Measurements from ENCODE around the gene SNX13. TPM values are rescaled to one million over a fixed set of nuclear protein-coding genes. Genes with fewer than 3 reads are reported as not detected.
"Not testable (repeated sequence)": the region's sequence is repeated elsewhere in the genome, so short reads cannot be mapped to it uniquely, and the experiment has no call there.

SNX13 gene
- total and polyA plus RNA-seq, 11 donors = 8.5 to 59.6 (median 48.9) TPM

DNA sequence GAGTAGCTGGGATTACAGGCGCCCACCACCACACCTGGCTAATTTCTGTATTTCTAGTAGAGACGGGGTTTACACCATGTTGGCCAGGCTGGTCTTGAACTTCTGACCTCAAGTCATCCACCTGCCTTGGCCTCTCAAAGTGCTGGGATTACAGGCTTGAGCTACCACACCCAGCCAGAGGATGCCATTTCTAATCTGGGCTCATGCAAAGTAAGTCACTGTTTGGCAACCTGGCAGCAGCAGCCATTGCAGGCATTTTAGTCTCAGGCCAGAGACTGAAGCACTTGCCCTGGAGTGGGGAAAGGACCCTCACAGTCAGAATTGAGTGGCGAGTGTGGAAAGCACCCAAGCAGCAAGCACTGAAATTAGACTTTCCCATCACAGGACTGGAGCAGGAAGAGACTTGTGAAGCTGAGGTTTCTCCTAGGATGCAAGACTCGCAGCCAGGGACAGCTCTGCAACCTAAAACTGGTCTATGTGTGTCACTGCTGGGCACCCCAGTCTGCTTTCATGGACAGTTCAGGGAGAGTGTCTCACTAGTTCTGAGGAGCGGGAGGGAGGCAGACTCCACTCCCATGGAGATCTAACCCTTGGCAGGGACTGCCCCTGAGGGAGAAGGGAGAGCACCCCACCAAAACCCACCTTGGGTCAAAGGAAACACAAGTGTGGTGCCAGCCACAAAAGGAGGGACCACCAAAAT is 27.6 kb downstream of the SNX13 start:
- DNase-seq (no peak), ATAC-seq (peak in 3 of 4 donors; percentile 17 to 43 (median 23))
- intact Hi-C loops (cut with DNase I) = no loop called here
- no peak overlapping the region for H3K4me3 ChIP-seq
- 76 to 92% (median 81%) methylated on average over 5 of the region's 5 CpGs for whole genome bisulfite sequencing, 4 donors
- H3K27ac ChIP-seq = no peak overlapping the region
- no peak for TF ChIP-seq CTCF (IDR thresholded peaks at IDR 0.05)
- no peak for TF ChIP-seq POLR2A (IDR thresholded peaks at IDR 0.05)
- no peaks in the 10 kb centered on the region for H3K27me3 ChIP-seq
- peaks cover 0 to 20% (median 6%) of the 10 kb centered on the region in 12 donors for H3K9me3 ChIP-seq
- H3K36me3 ChIP-seq = no peaks in the 10 kb centered on the region
- H3K4me1 ChIP-seq = peaks cover 0 to 42% (median 17%) of the 10 kb centered on the region in 12 donors

GRCh38 chr7:17912050-17912449 is 28.2 kb downstream of the SNX13 start:
- peak in 1 of 4 donors; percentile 26 for ATAC-seq

DNA sequence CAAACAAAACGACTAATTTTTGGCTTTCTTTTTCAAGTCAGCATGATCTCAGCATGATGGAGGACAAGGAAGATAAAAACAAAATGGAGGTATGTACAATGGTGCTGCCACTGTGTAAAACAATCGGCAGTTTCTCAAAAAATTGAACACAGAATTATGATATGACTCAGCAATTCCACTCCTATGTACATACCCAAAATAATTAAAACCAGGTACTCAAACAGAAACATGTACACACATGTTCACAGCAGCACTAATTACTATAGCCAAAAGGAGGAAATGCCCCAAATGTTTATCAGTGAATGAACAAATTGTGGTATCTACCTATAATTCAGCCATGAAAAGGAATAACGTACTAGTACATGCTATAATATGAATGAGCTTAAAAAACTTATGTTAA is 29.9 kb downstream of the SNX13 start:
- Histone ChIP-seq H3K27ac (no peak overlapping the region), H3K36me3 (no peaks in the 10 kb centered on the region), H3K4me1 (peaks cover 0 to 37% (median 17%) of the 10 kb centered on the region in 12 donors), H3K27me3 (no peaks in the 10 kb centered on the region), H3K4me3 (no peak overlapping the region), H3K9me3 (peaks cover 0 to 5% (median 0%) of the 10 kb centered on the region in 12 donors)
- 96 to 98% (median 97%) methylated on average over 3 of the region's 3 CpGs for WGBS, 4 donors
- ATAC-seq = no peak
- intact Hi-C loops (cut with DNase I) = no loop called here
- TF ChIP-seq CTCF (IDR thresholded peaks at IDR 0.05) (no peak), POLR2A (IDR thresholded peaks at IDR 0.05) (no peak)
- no peak for DNase-seq

More at GRCh38 chr7:17912050-17912449, 28.2 kb downstream of the SNX13 start:
- intact Hi-C loops (cut with DNase I) = no loop called here
- Histone ChIP-seq H3K4me1 (peaks cover 0 to 42% (median 17%) of the 10 kb centered on the region in 12 donors), H3K36me3 (no peaks in the 10 kb centered on the region), H3K27me3 (no peaks in the 10 kb centered on the region), H3K27ac (no peak overlapping the region), H3K4me3 (no peak overlapping the region), H3K9me3 (peaks cover 0 to 14% (median 2%) of the 10 kb centered on the region in 12 donors)
- DNase-seq = no peak
- 50 to 96% (median 64%) methylated on average over 1 of the region's 1 CpG for WGBS, 4 donors
- TF ChIP-seq CTCF (IDR thresholded peaks at IDR 0.05) (no peak), POLR2A (IDR thresholded peaks at IDR 0.05) (no peak)

DNA sequence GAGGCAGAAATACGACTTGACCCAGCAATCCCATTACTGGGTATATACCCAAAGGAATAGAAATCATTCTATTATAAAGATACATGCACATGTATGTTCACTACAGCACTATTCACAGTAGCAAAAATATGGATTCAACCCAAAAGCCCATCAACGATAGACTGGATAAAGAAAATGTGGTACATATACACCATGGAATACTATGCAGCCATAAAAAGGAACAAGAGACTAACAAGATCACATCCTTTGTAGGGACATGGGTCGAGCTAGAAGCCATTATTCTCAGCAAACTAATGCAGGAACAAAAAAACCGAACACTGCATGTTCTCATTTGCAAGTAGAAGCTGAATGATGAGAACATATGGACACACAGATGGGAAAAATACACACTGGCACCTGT is 31.0 kb downstream of the SNX13 start:
- peaks cover 0 to 32% (median 15%) of the 10 kb centered on the region in 12 donors for H3K4me1 ChIP-seq
- H3K36me3 ChIP-seq; H3K9me3 ChIP-seq; H3K27ac ChIP-seq; H3K4me3 ChIP-seq; intact Hi-C loops (cut with DNase I); H3K27me3 ChIP-seq; DNase-seq; ATAC-seq: not testable (repeated sequence)
- 95 to 97% (median 96%) methylated on average over 4 of the region's 4 CpGs for WGBS, 4 donors
